Astrocyte of the spinal cord (primary cell): Measurements from ENCODE around the gene GSTK1.

Experiments
- DNase-seq: peaks from one replicate; pipeline ENCODE4 v3.0.0; 2011; ENCODE audit warnings: low read depth, low spot score
- H3K4me3 ChIP-seq: 2 replicates; pipeline ENCODE4 v1.5.1; 2011; ENCODE audit warnings: low read depth, mild to moderate bottlenecking, low read length, moderate library complexity
- CTCF ChIP-seq: IDR thresholded peaks from 2 replicates; pipeline ENCODE4 v1.5.1; 2012; ENCODE audit warnings: low read depth, mild to moderate bottlenecking, low read length, inconsistent platforms
- in situ Hi-C: cut with HindIII; loops from 2 replicates; pipeline ENCODE4 v1.10.0; 2017; ENCODE audit warnings: low sequenced_read_pairs

Gene GSTK1

GRCh38 chr7:143265017-143265693 is 1.9 kb downstream of the GSTK1 start:
- in situ Hi-C loops, result no loop called here
- TF ChIP-seq CTCF, result no peak
- no peak for DNase-seq
- no peak overlapping the region for H3K4me3 ChIP-seq

- no peak overlapping the region for H3K4me3 ChIP-seq
- no peak for DNase-seq
- in situ Hi-C loops, result no loop called here
- no peak for TF ChIP-seq CTCF
These were observed 6.0 kb downstream of the GSTK1 start for GRCh38 chr7:143269251-143269650.

DNA sequence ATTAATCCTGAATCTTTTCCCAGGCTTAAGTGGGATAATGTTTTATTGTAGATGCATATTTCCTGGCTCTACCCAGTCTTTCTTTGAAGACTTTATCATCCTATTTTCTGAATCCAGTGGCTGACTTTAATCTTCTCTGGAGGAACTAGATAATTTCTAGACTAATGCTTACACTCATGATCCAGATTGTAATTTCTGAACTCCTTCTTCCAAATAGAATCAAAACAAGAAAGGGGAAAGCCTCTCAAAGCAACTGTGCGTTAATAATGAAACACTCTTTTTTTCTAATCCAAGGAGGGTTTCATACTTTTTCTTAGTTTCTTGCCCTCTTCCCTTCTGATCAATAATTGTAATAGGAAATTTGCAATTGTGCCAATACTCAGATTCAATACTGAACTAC is 8.0 kb downstream of the GSTK1 start:
- no peak for DNase-seq
- no peak overlapping the region for H3K4me3 ChIP-seq
- TF ChIP-seq CTCF, result no peak
- in situ Hi-C loops, result no loop called here

GRCh38 chr7:143272871-143273270 is 9.6 kb downstream of the GSTK1 start:
- TF ChIP-seq CTCF, result no peak
- no peak for DNase-seq
- in situ Hi-C loops, result no loop called here
- H3K4me3 ChIP-seq, result no peak overlapping the region

GRCh38 chr7:143279186-143280098 is 16.2 kb downstream of the GSTK1 start:
- in situ Hi-C loops, result no loop called here
- no peak for TF ChIP-seq CTCF
- H3K4me3 ChIP-seq, result no peak overlapping the region
- peak; percentile 83 for DNase-seq

DNA sequence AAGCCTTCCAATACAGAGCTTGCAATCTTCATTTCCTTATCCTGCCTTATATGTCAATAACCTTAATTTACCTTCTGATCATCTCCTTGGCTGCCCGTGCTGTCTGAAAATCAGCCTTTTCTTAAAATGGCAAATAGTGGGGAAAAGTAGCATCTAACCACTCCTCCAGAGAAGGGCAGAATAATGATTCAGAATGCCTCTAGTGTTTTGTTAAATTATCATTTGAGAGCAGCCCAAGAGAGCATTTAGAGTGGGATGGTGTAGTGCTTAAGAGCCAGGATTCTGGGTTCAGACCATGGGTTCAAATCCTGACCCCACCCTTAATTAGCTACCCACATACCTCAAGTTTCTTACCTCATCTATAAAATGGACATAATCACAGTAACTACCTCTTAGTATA is 16.9 kb downstream of the GSTK1 start:
- no peak for DNase-seq
- H3K4me3 ChIP-seq, result no peak overlapping the region
- TF ChIP-seq CTCF, result no peak
- in situ Hi-C loops, result no loop called here
